ENCODE measurements around the gene TECR. TPM values are rescaled to one million over a fixed set of nuclear protein-coding genes. Genes with fewer than 3 reads are reported as not detected.
A peak's percentile ranks its signal among the peaks of the same experiment; 100 is the strongest.

The TECR gene
- total RNA-seq, 1 donor from 2014 or later: 106 TPM

- Mint-ChIP-seq H3K27me3 (ENCODE audit: low read depth, unreplicated experiment) (no peaks in the 10 kb centered on the region), H3K4me1 (ENCODE audit: low read depth, unreplicated experiment) (peaks cover 37% of the 10 kb centered on the region)
- FAIRE-seq: no peak
These were observed 11.4 kb upstream of the TECR start, which contains the start of gene DNAJB1 for GRCh38 chr19:14517840-14518505. DNAJB1 (minus strand) TSS chr19:14518397; CDS start chr19:14518349, 48 bp downstream.

GRCh38 chr19:14519245-14519859 is 10.0 kb upstream of the TECR start:
- DNase-seq (ENCODE audit: low read depth): no peak
- H3K4me1 ChIP-seq (ENCODE audit: insufficient read depth, low read length): peaks cover 34% of the 10 kb centered on the region
- peaks cover 21% of the 10 kb centered on the region for H3K36me3 ChIP-seq (ENCODE audit: insufficient read depth, low read length)
- no peaks in the 10 kb centered on the region for H3K27me3 Mint-ChIP-seq (ENCODE audit: low read depth, unreplicated experiment)
- no peak overlapping the region for H2AFZ ChIP-seq (ENCODE audit: low read depth, low read length)
- H3K4me3 Mint-ChIP-seq (ENCODE audit: unreplicated experiment): peak overlapping the region; percentile 78
- peaks cover 1% of the 10 kb centered on the region for H3K9me3 Mint-ChIP-seq (ENCODE audit: unreplicated experiment)
- H3K4me3 ChIP-seq (ENCODE audit: insufficient read depth, low read depth, low read length): no peak overlapping the region
- H3K36me3 Mint-ChIP-seq (ENCODE audit: low read depth, unreplicated experiment): peaks cover 23% of the 10 kb centered on the region
- FAIRE-seq: no peak
- H4K20me1 ChIP-seq (ENCODE audit: insufficient read depth, low read length): peaks cover 33% of the 10 kb centered on the region
- H3K9ac ChIP-seq (ENCODE audit: low read length): peak overlapping the region; percentile 56
- peak overlapping the region; percentile 28 for H3K4me2 ChIP-seq (ENCODE audit: low read length)
- peaks cover 38% of the 10 kb centered on the region for H3K79me2 ChIP-seq (ENCODE audit: insufficient read depth, low read length)
- peak overlapping the region; percentile 86 for H3K27ac ChIP-seq (ENCODE audit: low read depth, low read length)
- H3K27me3 ChIP-seq (ENCODE audit: insufficient read depth, low read length): no peaks in the 10 kb centered on the region
- H3K27ac Mint-ChIP-seq (ENCODE audit: unreplicated experiment): peak overlapping the region; percentile 96
- no peaks in the 10 kb centered on the region for H3K9me3 ChIP-seq (ENCODE audit: insufficient read depth, low read depth, low read length)
- TF ChIP-seq EZH2 (IDR thresholded peaks at IDR 0.05; ENCODE audit: insufficient read depth, low read length): no peak
- TF ChIP-seq CTCF (IDR thresholded peaks at IDR 0.05; ENCODE audit: insufficient read depth, low read depth, low read length): no peak
- peaks cover 37% of the 10 kb centered on the region for H3K4me1 Mint-ChIP-seq (ENCODE audit: low read depth, unreplicated experiment)

More at GRCh38 chr19:14517840-14518505, 11.4 kb upstream of the TECR start, which contains the start of gene DNAJB1:
- H2AFZ ChIP-seq (ENCODE audit: low read depth, low read length): peak within 1 kb of the TSS; percentile 98
- H3K27ac ChIP-seq (ENCODE audit: low read depth, low read length): peak within 1 kb of the TSS; percentile 89
- H3K27ac Mint-ChIP-seq (ENCODE audit: unreplicated experiment): peak within 1 kb of the TSS; percentile 96
- H3K4me3 Mint-ChIP-seq (ENCODE audit: unreplicated experiment): peak within 1 kb of the TSS; percentile 90
- DNase-seq (ENCODE audit: low read depth): peak; percentile 47
- H3K36me3 Mint-ChIP-seq (ENCODE audit: low read depth, unreplicated experiment): peaks cover 23% of the 10 kb centered on the region
- no peaks in the 10 kb centered on the region for H3K9me3 ChIP-seq (ENCODE audit: insufficient read depth, low read depth, low read length)
- peak within 1 kb of the TSS; percentile 91 for H3K4me3 ChIP-seq (ENCODE audit: insufficient read depth, low read depth, low read length)
- H3K36me3 ChIP-seq (ENCODE audit: insufficient read depth, low read length): peaks cover 24% of the 10 kb centered on the region
- TF ChIP-seq EZH2 (IDR thresholded peaks at IDR 0.05; ENCODE audit: insufficient read depth, low read length) (no peak), CTCF (IDR thresholded peaks at IDR 0.05; ENCODE audit: insufficient read depth, low read depth, low read length) (no peak)
- peak within 1 kb of the TSS; percentile 96 for H3K9ac ChIP-seq (ENCODE audit: low read length)
- peaks cover 1% of the 10 kb centered on the region for H3K9me3 Mint-ChIP-seq (ENCODE audit: unreplicated experiment)
- H3K79me2 ChIP-seq (ENCODE audit: insufficient read depth, low read length): peaks cover 42% of the 10 kb centered on the region
- peaks cover 39% of the 10 kb centered on the region for H4K20me1 ChIP-seq (ENCODE audit: insufficient read depth, low read length)
- H3K27me3 ChIP-seq (ENCODE audit: insufficient read depth, low read length): no peaks in the 10 kb centered on the region
- H3K4me1 ChIP-seq (ENCODE audit: insufficient read depth, low read length): peaks cover 34% of the 10 kb centered on the region
- peak within 1 kb of the TSS; percentile 96 for H3K4me2 ChIP-seq (ENCODE audit: low read length)
